RCC 7860 (cell line): ENCODE results near the gene URI1.
"Not testable (repeated sequence)": the region's sequence is repeated elsewhere in the genome, so short reads cannot be mapped to it uniquely, and the experiment has no call there.

Experiments
- DNase-seq: peaks from one replicate; pipeline ENCODE4 v3.0.0-alpha.2; 2015; ENCODE audit warnings: low spot score
- FAIRE-seq: peaks from 2 replicates; lab custom pipeline; 2012; peaks lifted over from hg19 to GRCh38; lab: Jason Lieb, UNC

The URI1 gene

DNA sequence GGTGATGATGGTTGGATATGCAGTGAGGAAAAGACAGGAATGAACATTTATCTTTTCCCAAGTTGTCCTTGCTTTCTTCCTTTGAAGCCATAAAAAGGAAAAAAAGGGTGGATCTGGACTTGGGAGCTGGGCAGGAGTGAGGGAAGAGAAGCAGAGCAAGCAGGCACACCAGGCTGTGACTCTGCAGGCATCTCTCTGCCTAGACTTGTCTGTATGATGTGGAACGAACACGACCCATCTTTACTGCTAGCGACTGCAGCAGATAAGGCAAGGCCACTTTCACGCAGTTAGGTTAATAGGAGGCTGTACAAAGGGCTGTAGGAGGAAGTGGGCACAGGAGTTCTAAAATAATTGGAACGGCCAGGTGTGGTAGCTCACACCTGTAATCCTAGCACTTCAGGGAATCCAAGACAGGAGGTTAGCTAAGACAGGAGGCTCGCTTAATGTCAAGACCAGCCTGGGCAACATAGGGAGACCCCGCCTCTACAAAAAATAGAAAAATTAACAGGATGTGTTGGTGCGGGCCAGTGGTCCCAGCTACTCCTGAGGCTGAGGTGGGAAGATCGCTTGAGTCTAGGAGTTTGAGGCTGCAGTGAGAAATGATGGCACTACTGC lies 961 bp upstream of the URI1 start:
- DNase-seq (no peak), FAIRE-seq (no peak)

DNA sequence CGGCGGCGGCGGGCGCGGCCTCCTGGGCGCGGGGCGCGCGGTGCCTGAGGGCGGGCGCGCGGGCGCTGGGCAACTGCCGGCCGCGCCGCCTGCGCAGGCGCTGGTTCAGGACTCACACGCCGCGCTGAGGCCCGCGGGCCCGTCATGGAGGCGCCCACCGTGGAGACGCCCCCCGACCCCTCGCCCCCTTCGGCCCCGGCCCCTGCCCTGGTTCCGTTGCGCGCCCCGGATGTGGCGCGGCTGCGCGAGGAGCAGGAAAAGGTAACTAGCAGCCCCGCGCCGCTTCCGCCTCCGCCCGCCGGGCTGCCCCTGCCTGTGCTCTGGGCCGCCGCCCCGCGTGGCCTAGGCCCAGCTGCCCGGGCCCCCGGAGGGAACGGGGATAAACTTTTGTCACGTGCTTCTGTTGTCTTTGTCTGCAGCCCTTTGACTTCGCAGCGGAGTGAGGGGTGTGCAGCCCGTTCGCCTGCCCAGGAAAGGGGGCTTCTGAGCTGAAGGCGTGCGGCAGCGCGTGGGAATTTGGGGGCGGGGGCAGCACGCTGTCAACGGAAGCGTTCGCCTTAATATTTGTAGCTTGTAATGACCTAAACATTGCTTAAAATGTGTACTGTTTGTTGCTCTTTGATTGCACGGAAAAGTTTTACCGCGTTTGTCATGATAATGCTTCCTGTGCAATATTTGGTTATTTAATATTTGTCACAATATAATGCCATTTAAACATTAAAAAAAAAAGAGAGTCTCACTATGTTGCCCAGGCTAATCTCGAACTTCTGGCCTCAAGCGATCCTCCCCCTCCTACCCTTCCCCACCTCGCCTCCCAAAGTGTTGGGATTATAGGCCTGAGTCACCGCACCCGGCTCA lies 594 bp downstream of the URI1 start:
- no peak for DNase-seq

DNA sequence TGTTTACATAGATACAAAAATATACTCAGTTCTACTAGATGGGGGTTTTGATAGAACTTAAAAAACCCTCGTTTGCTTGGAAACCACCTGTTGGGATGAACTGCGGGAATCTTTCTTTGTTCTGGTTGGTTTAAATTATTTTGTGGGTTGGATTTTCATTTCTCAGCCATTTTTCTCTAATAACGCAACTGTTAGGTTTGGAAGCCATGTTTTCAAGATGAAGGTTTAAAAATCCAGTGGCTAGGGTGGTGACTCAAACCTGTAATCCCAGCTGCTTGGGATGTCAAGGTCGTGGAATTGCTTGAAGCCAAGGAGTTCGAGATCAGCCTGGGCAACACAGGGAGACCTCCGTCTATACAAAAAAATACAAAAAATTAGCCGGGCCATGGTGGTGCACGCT lies 1.6 kb downstream of the URI1 start:
- DNase-seq: no peak
- FAIRE-seq: no peak

More for the DNA sequence above, 594 bp downstream of the URI1 start:
- FAIRE-seq: no peak

DNA sequence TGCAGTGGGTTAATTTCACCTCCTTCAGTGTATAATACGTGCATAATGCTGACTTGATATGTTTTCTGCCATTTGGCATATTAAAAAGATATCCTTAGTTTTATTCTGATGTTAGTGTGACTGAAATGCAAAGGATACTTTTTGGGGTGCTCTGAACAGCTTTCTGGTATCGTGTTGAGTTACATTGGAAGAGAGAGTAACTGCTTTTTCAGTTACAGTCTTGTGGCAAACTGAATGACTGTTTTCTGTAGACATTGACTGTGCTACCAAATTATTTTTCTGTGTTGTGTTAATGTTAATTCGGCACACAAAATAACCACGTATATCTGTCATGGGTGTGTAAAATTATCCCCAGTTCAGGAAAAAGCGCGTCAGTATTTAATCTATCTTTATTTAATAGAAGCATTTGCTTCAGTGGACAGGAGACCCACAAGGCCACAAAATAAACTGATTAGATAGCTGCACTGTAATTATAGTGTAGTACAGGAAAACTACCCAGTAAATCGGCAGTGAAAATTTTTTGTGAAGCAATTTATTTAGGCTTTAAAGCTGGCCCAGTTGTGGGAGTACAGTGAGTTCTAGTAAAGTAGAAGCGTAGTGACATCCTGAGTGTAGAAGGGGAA lies 2.5 kb downstream of the URI1 start:
- DNase-seq (no peak), FAIRE-seq (no peak)

DNA sequence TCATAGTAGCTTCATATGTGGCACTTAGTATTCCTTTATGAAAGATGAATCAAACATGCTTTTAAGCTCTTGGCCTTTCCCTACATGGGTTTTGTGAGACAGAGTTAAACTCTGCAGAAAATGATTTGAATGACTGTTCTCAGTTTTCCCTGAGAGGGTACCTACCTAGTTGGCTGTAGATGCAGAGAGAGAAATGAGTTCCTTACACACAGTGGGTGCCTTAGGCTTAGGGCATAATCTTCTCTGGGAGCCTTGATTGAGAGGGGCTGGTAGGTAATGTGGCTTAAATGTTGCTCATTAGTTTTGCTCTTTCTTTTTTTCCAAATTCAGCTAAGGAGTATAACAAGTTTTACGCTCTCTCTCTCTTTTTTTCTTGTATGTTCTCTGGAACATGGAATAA lies 3.0 kb downstream of the URI1 start:
- no peak for DNase-seq
- no peak for FAIRE-seq

DNA sequence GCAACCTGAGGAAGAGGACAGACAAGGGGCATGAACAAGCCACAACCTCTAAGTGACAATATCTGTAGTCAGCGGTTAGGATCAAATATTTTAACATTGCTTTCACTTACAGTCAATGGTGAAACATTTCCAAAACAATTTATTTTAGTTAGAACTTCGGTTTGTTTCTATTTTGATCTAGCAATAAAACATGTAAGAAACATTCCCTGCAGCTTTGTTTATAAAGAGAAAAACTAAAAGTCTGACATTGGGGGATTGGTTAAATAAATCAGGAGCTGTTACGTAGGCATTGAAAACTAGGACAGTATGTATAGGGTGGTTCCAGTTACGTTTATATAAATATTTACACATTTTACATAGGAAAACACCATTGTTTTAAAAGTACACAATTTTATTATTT lies 3.4 kb downstream of the URI1 start:
- no peak for DNase-seq
- FAIRE-seq: no peak

DNA sequence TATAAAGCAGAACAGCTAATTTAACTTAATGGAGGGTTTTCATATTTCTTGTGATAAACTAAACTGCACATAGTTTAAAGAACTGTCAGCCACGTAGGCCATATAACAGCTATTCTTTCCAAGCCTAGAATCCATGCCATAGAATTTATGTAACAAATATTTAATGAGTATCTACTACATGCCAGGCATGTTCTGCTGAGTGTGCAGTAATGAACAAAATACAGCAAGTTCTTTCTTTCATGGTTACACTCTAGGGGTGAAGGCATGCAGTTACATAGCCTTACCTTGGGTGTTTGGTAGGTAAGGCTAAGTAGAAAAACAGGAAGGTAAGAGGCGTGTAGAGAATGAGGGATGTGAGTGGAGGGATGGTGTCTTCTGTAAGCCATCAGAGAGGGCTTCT lies 4.6 kb downstream of the URI1 start:
- FAIRE-seq: no peak

DNA sequence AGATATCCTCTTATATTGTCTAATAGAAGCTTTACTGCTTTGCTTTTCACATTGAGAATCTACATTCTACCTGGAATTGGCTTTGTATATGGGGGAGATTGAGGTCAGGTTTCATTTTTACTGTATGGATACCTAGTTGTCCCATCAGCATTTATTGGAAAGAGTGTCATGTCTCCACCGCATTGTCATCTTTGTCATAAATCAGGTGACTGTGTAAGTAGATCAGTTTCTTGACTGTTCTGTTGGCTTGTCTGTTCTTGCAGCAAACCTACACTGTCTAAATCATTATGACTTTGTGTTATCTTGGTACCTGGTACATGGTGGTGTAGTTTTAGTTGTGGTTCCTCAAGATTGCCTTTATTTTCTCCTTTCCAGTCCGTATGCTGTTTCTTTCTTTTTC lies 5.8 kb downstream of the URI1 start:
- no peak for DNase-seq
- no peak for FAIRE-seq

More for the DNA sequence above, 4.6 kb downstream of the URI1 start:
- DNase-seq: no peak

DNA sequence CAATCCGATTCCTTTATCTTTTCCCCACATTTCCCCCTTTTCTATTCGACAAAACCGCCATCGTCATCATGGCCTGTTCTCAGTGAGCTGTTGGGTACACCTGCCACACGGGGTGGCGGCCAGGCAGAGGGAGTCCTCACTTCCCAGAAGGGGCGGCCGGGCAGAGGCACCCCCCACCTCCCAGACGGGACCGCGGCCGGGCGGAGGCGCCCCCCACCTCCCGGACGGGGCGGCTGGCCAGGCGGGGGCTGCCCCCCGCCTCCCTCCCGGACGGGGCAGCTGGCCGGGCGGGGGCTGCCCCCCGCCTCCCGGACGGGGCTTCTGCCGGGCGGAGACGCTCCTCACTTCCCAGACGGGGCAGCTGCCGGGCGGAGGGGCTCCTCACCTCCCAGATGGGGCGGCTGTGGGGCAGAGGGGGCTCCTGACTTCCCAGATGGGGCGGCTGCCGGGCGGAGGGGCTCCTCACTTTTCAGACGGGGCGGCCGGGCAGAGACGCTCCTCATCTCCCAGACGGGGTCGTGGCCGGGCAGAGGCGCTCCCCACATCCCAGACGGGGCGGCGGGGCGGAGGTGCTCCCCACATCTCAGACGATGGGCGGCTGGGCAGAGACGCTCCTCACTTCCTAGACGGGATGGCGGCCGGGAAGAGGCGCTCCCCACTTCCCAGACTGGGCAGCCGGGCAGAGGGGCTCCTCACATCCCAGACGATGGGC lies 6.9 kb downstream of the URI1 start:
- not testable (repeated sequence) for FAIRE-seq

DNA sequence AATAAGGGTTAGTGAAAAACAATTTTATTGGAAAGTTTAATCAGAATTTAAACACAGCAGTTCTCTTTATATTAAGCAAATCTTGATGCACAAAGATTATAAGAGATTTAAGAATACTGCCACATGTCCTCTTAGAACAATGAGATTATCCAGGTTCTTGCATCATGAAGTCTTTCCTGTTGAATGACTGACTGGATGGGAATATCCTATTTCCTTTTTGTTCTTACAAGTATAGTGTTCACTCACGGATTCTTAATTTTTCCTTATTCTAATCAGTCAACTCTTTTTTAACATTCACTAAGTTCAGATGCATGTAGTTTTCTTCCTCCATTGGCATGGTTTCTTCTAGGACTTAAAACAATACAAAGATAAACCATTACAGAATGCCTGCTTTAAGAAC lies 10.1 kb downstream of the URI1 start:
- FAIRE-seq: no peak
- DNase-seq: no peak

More for the DNA sequence above, 6.9 kb downstream of the URI1 start:
- DNase-seq: not testable (repeated sequence)

DNA sequence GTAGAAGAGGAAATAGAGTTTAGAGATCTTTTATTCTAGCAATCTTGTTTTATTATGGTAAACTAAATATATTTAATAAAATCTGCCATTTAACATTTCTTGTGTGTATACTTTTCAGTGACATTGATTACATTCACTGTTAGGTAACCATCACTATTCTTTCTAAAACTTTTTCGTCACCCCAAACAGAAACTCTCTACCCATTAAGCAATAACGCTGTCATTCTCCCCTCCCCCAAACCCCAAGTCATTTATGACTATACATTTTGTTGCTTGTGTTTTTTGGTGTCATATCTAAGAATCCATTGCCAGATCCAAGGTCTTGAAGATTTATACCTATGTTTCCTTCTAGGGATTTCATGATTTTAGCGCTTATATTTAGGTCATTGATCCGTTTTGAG lies 10.6 kb downstream of the URI1 start:
- no peak for DNase-seq
- FAIRE-seq: no peak

DNA sequence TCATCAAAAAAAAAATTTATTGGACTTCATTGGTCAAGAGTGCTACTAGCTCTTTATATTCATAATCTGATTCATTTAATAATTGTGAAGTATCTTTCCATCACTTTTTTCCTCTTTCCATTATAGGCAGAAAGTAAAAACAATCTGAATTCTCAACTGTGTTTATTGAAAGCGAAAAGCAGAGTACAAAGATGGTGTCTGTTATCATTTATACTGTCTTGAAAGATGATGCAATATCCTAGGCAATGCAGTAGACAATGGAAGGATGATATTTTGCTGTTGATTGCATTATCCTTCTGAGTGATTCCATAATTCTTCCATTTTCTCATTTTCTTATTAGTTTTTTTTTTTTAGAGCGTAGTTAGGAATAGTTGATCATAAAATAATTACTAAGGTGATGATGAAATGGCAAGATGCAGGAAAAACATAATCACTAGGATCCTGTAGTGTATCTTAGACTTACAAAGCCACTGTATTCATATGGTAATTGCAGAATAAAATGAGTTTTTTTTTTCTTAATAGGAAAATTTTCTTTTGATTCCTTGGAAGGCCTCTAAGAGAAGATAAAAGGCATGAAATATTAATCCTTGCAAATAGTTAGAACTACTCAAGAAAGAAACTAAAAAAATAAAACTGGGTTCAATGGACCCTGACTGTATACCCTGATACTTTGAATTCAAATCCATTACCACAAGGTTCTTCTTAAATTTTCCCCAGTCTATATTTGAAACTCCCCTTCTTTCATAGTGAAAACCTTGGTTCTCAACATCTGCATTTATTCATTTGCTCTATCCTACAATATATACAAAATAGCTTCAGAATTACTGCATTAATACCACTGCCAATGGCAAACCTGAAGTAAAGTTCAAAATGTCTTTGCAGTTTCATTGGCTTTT lies 11.6 kb downstream of the URI1 start:
- no peak for FAIRE-seq

DNA sequence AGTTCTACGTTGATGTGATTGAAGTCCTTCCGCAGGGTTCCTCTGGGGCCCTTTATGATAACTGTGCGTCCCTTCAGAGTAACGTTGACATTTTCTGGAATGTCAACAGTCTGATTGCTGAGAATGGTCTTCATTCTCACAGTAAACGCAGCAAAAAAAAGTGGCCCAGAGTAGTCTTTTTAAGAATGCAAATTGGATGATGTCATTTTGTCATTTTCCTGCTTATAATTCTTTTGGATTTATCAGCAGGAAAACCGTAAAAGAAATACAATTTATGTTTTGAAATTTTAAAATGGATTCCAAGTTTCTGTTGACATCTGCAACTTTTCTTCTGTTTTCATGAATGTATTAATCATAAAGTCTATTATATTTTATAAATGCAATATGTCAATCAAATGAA lies 14.8 kb downstream of the URI1 start:
- DNase-seq (no peak), FAIRE-seq (no peak)

More for the DNA sequence above, 11.6 kb downstream of the URI1 start:
- DNase-seq: no peak

DNA sequence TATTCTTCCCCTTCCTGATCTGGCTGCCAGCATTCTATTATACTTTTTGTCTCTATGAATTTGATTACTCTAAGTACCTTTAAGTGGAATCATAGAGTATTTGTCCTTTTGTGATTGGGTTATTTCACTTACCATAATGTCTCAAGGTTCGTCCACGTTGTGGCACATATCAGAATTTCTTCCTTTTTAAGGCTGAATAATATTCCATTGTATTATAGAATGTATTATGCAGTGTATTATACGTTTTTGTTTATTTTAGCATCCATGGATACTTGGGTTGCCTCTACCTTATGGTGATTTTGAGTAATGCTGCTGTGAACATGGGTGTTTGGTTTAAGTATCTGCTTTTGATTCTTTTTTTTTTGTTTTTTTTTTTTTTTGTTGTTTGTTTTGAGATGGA lies 19.3 kb downstream of the URI1 start:
- no peak for DNase-seq
- no peak for FAIRE-seq

DNA sequence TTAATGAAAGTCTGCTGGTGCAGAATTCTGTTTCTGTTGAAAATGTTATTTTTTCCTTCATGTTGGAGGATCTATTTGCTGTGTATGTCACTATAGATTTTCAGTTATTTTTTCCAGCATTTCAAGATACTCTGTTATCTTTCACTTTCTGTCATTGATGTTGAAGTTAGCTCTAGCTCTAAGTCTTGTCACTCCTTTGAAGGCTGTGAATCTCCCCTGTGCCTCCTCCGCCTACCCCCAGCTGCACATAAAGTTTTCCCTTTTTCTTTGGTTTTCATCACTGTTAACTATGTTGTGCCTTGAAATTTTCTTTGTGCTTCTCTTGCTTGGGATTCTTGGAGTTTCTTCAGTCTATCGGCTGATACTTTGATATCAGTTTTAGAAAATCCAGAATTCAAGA lies 20.8 kb downstream of the URI1 start:
- no peak for DNase-seq
- no peak for FAIRE-seq

DNA sequence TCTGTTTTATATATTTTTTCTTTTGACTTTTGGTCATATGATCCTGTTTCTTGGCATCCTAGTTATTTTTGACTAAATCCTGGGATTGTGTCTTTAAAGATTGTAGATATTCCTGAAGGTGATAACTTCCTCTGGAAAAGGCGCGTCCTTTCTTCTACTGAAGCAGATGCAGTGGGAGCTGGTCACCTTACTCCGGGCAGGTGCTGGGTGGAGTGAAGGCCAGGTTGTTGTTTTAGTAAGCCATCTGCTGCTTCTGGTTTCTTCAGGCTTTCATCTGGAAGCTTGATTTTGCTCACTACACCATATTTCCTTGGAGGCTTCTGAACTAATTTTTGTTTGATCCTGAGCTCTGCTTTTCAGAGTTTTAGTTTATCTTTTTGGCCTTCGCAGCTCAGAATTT lies 21.5 kb downstream of the URI1 start:
- DNase-seq (no peak), FAIRE-seq (no peak)

DNA sequence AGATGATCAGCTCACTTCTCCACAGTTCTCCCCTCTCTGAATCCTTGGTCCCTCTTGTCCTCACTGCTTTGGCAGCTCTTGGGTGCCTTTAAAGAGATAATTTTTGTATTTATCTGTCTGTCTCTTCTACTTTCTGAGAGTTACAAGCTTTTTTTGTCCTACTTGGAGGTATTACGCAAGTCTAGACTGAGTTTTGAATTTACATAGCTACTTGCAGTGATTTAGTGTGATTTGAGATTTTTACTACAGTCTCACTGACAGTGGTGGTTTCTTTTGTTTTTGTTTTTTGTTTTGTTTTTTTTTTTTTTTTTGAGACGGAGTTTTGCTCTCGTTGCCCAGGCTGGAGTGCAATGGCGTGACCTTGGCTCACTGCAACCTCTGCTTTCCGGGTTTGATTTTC lies 22.1 kb downstream of the URI1 start:
- FAIRE-seq (no peak), DNase-seq (no peak)

DNA sequence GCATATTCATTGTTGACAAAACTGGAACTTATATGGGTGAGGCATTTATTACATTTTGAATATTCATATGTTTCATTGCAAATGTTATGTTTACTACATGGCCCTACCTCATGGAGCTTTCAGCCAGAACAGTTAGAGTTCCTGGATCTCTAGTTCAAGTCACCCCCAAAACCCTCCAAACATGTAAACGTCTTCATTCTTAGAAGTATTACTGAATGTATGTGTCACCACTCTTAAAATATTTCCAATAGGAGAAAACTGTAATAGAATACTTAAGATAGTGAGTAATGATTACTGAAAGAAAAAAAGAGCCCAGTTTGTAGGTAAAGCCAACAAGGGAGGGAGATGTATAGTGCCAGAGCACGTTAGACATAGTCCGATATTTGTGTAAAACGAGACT lies 23.5 kb downstream of the URI1 start:
- no peak for DNase-seq
- no peak for FAIRE-seq

DNA sequence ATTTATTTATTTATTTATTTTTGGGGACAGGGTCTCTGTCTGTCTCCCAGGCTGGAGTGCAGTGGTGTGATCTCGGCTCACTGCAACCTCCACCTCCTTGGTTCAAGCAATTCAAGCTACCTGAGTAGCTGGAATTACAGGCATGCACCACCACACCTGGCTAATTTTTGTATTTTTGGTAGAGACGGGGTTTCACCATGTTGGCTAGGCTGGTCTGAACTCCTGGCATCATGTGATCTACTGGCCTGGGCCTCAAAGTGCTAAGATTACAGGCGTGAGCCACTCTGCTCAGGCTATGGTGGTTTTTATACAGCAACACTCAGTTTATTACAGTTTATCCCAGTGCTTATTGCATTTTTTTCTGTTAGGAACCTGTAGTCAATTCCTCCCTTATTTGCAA lies 24.1 kb downstream of the URI1 start:
- not testable (repeated sequence) for FAIRE-seq, DNase-seq

DNA sequence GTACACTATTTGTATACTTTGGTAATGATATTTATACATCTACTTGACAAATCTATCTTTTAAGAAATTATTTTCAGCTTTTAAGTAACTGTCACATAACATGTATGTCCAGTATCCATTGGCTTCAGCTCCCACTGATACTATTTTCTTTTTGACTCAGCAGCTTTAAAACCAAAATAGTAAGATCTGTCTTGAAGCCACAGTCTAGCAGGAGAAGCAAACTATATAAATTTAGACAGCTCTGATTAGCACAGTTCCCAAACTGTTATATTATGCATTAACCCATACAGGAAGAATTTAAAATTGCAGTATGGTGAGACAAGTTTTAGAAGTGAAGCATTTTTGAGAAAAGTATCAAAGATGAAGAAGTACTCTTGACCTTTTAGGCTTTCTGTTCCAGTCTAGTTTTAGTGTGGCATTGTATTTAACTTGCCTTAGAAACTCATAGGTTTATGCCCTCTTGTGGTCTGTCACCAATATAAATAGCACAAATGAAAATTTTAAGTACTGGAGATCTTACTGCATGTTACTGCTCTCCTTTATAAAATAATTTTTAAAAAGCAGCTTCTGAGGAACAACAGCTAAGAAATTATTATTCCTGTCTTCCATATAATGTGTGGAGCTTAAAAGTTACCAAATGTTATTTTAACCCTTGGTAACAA lies 24.7 kb downstream of the URI1 start:
- no peak for FAIRE-seq
- DNase-seq: no peak
